COR-L47 (cell line): ENCODE data around the gene INPP4B.

Source experiments
- DNase-seq: peaks from one replicate; lab custom pipeline; 2025; lab: John Stamatoyannopoulos, UW

Gene INPP4B

DNA sequence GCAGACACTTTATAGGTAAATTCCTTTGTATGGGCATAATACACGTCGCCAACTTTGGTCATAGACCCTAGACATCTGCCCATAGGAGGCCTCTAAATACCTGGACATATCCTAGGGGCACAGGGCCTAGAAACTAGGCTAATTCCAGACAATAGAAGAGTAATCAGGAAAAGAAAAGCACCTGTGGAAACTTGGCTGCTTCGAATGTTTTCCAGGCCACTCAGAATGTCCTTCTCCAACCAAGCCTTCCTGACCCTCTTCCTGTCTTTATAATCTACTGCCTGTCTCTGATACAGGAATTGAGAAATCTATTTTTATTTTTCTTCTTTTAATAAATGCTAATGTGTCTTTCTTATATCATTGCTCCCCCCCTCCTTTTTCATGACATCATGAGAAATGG is 716.6 kb downstream of the INPP4B start:
- no peak for DNase-seq

GRCh38 chr4:142128529-142128928 is 717.6 kb downstream of the INPP4B start:
- no peak for DNase-seq

GRCh38 chr4:142126890-142127497 is 719.1 kb downstream of the INPP4B start:
- peak; percentile 35 for DNase-seq

DNA sequence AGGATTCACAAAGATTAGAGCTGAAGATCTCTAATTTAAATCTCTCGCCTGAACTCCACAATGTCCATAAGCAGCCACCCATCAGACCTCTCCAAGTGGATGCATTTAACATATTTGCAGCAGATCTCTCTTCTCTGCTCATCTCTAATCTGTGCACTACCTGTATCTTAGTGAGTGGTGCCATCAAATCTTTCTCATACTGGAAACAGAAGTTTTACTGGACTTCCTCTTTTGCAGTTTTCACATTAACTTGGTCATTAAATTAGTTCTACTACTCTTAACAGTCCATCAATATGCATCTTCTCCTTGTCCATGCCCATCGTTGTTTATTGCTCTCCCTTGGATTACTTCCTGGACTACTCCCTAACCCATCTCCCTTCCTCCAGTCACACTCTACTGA is 721.2 kb downstream of the INPP4B start:
- DNase-seq: no peak

DNA sequence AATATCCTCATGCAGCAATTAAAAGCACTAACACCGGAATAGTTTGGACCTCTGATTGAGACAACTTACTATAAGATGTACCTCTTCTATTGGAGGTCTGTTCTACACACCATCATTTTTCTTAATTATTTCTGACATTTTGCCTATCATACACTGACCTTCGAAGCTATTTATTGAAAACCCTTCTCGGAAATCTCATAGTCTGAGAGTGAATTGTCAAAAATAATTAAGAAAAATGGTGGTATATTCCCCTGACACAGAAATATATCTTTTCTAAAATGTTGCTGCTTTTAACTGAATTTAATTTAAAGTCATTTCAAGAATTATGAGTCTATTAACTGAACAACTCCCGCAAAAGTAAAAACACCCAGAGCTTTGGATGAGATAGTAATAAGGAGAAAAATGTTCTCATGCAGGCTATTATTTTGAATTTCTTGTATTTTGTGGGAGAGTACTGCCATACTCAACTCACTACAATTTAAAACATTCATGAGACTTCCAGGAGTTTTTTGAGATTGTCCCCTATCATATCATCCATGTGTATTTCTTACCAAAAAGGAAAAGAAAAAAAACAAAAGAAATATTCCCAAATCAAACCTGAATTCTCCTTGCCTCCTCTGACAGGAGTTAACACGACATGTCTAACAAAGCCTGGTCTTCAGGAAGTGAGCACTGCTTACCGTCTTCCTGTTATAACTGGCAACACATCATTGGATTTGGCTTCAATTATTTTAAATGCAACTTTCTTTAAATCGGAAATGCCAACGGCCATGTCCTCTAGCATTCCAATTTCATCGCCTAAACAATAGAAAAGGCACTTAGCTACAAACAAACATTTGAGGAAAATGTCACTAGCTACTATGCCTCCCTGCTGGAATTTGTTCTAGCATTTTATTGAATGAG is 724.4 kb downstream of the INPP4B start:
- no peak for DNase-seq

DNA sequence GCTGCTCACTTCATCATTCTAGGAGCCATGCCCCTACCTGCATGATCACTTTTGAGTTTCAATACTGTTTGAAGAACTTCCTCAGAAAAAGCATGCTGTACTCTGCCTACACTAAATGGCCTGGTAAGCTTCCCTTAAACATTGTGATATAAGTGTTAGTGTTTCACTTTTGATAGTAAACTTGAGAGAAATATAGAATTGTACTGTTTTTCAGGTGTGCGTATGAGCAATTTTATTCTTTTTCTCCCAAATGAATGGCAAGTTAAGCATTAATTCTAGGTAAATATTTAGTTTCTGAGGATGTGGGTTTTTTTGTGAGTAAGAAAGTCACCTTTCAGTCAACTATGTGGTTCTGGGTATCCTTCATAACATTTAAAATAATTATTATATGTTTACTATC is 725.2 kb downstream of the INPP4B start:
- no peak for DNase-seq

DNA sequence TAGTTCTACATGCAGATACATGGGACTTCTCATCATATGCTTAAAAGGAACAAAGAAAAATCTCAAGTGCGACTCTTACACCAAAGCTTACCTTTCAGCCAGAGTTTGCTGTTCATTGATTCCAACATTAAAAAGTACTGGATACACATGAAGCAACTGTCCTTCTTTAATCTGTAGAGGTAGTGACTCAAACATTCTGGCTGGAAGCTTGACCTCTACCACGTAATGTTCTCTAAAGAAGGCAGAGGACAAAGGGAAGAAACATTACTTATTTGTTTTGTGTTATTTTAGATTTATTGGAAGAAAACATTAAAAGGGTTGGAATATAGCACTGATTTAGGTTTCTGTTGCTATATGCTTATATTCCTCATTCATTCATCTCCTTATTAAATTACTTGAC is 733.6 kb downstream of the INPP4B start:
- DNase-seq: no peak

DNA sequence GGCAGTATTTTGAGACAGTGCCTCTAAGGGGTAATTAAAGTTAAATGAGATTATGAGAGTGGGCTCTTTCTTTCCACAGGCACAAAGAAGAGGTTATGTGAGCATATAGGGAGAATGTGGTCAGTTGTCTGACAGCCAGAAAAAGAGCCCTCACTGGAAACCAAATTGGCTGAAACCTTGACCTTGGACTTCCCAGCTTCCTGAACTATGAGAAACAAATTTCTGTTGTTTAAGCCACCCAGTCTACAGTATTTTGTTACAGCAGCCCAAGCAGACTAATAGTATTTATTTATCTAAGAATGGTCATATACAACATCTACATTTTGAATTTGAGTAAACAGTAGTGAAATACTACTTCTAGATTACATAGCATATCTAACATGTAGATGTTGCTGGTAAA is 736.0 kb downstream of the INPP4B start:
- DNase-seq: no peak

DNA sequence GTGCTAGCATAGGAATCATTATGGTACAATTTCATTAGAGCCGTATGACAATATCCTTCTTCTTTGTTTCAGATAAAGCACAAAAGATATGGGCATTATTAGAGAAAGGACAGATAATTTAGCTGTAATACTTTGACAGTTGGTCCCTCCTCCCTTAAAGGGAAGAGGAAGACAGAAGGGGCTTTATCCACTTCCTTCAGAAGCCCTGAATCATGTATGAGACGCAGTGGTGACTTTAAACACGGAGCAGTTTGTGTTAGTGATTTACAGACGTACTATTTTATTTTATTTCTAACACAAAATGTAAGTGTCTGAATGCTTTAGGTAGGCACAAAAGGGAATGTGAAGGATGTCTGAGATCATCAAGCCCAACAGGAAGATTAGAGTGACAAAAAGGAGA is 742.1 kb downstream of the INPP4B start:
- DNase-seq: no peak

DNA sequence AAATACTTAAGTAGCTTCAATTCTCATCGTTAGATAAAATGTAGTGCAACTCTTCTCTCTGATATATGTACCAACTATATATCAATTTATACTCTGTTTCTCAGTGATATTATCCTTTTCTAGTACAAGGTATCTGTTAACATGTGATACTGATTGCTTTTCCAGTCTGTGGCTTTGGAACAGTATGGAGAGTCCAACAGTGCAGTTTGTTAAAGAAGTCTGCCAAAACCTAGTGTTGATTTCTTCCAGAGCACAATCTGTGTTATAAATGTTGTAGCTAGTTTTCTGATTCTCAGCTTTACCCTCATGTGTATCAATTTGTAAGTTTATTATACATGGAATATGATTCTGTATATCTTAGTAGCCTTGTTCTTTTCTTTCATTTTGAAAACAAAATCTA is 744.7 kb downstream of the INPP4B start:
- no peak for DNase-seq

DNA sequence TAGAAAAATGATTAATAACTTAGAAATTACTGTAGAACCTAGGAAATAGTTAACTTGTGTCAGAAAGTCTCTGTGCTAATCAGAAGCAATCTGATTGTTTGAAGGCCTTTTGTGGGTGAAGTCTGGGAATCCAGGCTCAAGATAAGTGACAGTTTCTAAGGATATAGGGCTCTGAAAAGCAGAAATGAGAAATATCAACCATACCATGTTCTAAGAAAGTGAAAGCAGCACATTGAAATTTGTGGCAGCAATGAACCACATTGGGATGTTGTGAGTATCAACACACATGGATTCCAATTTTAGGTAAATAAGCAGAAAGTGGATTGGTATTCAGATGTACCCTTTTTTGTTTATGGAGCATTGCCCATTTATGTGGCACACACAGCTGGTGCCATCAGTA is 745.2 kb downstream of the INPP4B start:
- no peak for DNase-seq

DNA sequence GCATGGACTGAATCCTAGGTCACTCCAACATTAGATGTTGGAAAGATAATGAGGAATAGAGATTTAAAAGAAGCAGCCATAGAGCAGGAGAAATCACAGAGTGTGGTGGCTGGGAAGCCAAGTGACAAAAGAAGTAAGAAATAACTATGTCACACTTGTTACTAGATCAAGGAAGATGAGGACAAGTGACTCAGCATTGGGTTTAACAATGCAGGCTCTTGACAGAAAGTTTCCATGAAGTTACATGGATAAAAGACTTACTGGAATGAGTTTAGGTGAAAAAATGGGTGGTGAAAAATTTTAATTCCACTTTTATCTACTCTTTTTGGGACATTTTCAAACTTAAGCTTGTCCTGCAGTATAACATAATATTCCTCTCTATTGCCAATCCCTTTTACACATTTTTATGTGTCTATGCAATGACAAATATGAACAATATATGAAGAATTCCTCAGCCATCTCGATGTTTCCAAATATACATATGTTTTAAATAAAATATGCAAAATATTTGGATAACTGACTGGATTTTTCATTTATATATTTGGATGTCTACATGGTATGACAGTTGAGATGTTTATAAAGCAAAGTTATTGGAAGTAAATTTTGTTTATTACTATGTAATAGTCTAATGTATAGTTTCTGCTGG is 747.1 kb downstream of the INPP4B start:
- no peak for DNase-seq

- no peak for DNase-seq
These were observed 747.7 kb downstream of the INPP4B start for GRCh38 chr4:142098380-142098779.

DNA sequence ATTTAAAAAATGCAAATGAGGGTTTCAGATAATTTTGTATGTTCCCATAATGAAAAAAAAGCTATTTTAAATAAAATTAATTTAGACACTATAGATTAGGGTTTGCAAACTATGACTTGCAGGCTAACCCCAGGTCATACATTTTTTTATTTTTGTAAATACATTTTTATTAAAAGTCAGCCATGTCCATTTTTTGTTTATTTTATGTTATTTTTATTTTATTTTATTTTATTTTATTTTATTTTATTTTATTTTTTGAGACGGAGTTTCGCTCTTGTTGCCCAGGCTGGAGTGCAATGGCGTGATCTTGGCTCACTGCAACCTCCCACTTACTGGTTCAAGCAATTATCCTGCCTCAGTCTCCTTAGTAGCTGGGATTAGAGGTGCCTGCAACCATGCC is 749.1 kb downstream of the INPP4B start:
- DNase-seq: no peak

- DNase-seq: peak; percentile 90
These were observed 750.1 kb downstream of the INPP4B start for GRCh38 chr4:142095886-142096605.

GRCh38 chr4:142092941-142093340 is 753.2 kb downstream of the INPP4B start:
- DNase-seq: no peak

- no peak for DNase-seq
These were observed 754.4 kb downstream of the INPP4B start for GRCh38 chr4:142091691-142092182.

DNA sequence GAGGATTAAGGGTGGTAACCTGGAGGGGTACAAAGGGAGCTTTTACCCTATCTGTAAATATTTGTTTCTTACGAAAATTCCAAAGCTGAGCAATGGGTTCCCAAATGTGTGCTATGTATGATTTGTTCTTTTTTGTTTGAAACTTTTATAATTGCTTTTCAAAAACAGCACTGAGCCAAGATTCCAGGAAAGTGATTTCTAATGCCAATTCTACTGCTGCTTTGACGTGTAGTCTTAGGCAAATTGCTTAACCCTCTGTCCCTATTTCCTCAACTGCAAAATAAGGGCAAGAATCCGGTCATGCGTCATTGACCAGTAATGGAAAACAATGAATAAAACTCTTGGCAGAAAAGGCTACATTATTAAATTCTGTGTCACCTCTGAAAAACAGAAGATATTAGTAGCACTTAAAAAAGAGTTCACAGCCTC is 755.0 kb downstream of the INPP4B start:
- no peak for DNase-seq

GRCh38 chr4:142088906-142089305 is 757.2 kb downstream of the INPP4B start:
- DNase-seq: no peak

DNA sequence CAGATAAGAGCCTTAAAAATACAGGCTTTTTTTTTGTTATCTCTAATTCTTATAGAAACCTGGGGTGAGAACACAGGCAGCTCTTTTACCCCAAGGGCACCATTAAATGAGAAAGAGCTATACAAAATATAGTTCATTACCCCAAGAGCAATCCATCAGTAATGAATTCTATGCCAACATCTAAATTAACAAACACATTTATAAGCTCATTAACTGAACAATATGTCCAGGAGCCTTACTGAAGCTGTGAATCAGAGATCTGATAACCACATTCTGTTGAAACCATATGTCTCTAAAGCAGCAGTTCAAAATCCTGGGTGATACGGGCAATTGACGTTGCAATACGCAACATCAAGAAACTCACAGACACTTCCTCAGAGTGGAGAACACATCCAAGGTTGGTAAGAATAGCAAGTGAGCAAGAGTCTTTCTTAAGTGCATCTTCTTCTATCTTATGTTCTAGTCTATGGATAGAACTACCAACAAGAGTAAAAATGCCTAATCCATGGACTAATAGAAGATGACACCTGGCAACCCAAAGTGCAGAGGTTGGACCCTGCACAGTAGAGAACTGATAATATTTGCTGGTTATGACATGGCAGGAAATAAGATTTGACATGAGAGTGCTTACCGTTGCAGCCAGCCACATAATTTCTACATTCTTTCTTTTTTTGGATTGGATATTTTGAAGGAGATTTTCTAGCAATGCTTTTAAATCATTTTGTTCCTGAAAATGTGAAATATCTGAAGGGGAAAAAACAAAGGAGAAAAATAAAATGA is 760.4 kb downstream of the INPP4B start:
- no peak for DNase-seq

DNA sequence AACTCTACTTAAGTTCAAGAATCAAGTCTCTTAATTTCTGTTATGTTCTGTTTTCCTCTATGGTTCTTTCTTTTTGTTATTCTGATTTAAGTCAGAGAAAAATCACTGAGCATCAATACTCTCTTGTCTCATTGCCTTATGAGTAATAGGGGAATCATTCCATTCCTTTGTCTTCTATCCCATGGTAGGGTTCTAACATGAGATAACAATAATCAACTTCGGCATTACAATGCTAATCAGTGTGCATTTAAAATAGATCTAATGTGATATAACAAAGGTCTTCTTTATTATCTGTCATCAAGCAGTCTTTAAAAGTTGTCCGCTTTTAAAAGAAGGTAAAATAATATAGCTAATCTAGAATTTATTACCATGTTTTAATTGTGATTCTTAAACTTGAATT is 762.8 kb downstream of the INPP4B start:
- no peak for DNase-seq
